ENCODE data around the gene WIPF3. TPM values are rescaled to one million over a fixed set of nuclear protein-coding genes. Genes with fewer than 3 reads are reported as not detected.
"Not testable (repeated sequence)": the region's sequence is repeated elsewhere in the genome, so short reads cannot be mapped to it uniquely, and the experiment has no call there.

Gene WIPF3
- total and polyA plus RNA-seq, 10 donors = 0.17 to 1.5 (median 0.65) TPM

GRCh38 chr7:29890251-29890650 is 83.9 kb downstream of the WIPF3 start:
- DNase-seq = no peak
- TF ChIP-seq CTCF (IDR thresholded peaks at IDR 0.05 in 8 of 11, conservative IDR thresholded peaks at IDR 0.05 in 3 of 11) (no peak), POLR2AphosphoS5 (IDR thresholded peaks at IDR 0.05) (no peak), POLR2A (IDR thresholded peaks at IDR 0.05) (no peak)
- Histone ChIP-seq H3K27ac (no peak overlapping the region), H3K27me3 (replicated peaks in 1 of 7) (peaks cover 0 to 2% (median 0%) of the 10 kb centered on the region in 7 donors), H3K4me1 (no peaks in the 10 kb centered on the region), H3K4me3 (no peak overlapping the region), H3K9me3 (no peaks in the 10 kb centered on the region), H3K36me3 (no peaks in the 10 kb centered on the region)
- WGBS, 5 donors = 94 to 96% (median 95%) methylated on average over 4 of the region's 4 CpGs
- intact Hi-C loops (cut with DNase I; ENCODE audit: low total_unique reads) = no loop called here

GRCh38 chr7:29890786-29891185 is 84.5 kb downstream of the WIPF3 start:
- DNase-seq, H3K4me3 ChIP-seq: not testable (repeated sequence)

GRCh38 chr7:29891766-29892165 is 85.5 kb downstream of the WIPF3 start:
- Histone ChIP-seq H3K27me3 (replicated peaks in 1 of 7) (no peaks in the 10 kb centered on the region), H3K9me3 (peaks cover 0 to 1% (median 0%) of the 10 kb centered on the region in 8 donors), H3K27ac (no peak overlapping the region), H3K4me3 (no peak overlapping the region), H3K4me1 (no peaks in the 10 kb centered on the region), H3K36me3 (no peaks in the 10 kb centered on the region)
- intact Hi-C loops (cut with DNase I; ENCODE audit: low total_unique reads) = no loop called here
- 69 to 88% (median 73%) methylated on average over 4 of the region's 4 CpGs for WGBS, 5 donors
- no peak for DNase-seq
- TF ChIP-seq CTCF (IDR thresholded peaks at IDR 0.05 in 8 of 11, conservative IDR thresholded peaks at IDR 0.05 in 3 of 11) = no peak
- TF ChIP-seq POLR2A (IDR thresholded peaks at IDR 0.05) = no peak
- no peak for TF ChIP-seq POLR2AphosphoS5 (IDR thresholded peaks at IDR 0.05)

More at GRCh38 chr7:29890786-29891185, 84.5 kb downstream of the WIPF3 start:
- WGBS, 5 donors = 75 to 99% (median 81%) methylated on average over 4 to 14 of the region's 14 CpGs
- H3K36me3 ChIP-seq; H3K27ac ChIP-seq; H3K9me3 ChIP-seq; H3K27me3 ChIP-seq (replicated peaks in 1 of 7); H3K4me1 ChIP-seq; intact Hi-C loops (cut with DNase I; ENCODE audit: low total_unique reads): not testable (repeated sequence)

- H3K4me3 ChIP-seq = no peak overlapping the region
- WGBS, 5 donors = 87 to 95% (median 94%) methylated on average over 5 of the region's 5 CpGs
- no peak for DNase-seq
Observed at GRCh38 chr7:29892231-29892630, 85.9 kb downstream of the WIPF3 start.

More at GRCh38 chr7:29892231-29892630, 85.9 kb downstream of the WIPF3 start:
- intact Hi-C loops (cut with DNase I; ENCODE audit: low total_unique reads) = no loop called here
- TF ChIP-seq POLR2A (IDR thresholded peaks at IDR 0.05) (no peak), CTCF (IDR thresholded peaks at IDR 0.05 in 8 of 11, conservative IDR thresholded peaks at IDR 0.05 in 3 of 11) (no peak), POLR2AphosphoS5 (IDR thresholded peaks at IDR 0.05) (no peak)
- Histone ChIP-seq H3K9me3 (peaks cover 0 to 6% (median 4%) of the 10 kb centered on the region in 8 donors), H3K27me3 (replicated peaks in 1 of 7) (no peaks in the 10 kb centered on the region), H3K27ac (no peak overlapping the region), H3K36me3 (no peaks in the 10 kb centered on the region), H3K4me1 (no peaks in the 10 kb centered on the region)

Measured in spleen (tissue), 11 donors.